ENCODE measurements around the gene TRIM71. TPM values are rescaled to one million over a fixed set of nuclear protein-coding genes. Genes with fewer than 3 reads are reported as not detected.

Gene TRIM71
- total RNA-seq, 3 donors from 2014 or later: not detected

- TF ChIP-seq CTCF (IDR thresholded peaks at IDR 0.05): no peak
- no peak overlapping the region for H3K4me3 ChIP-seq
- DNase-seq (no peak), ATAC-seq (no peak)
- no peaks in the 10 kb centered on the region for H3K36me3 ChIP-seq (ENCODE audit: low read depth)
- no peaks in the 10 kb centered on the region for H3K4me1 ChIP-seq (ENCODE audit: low read depth)
- H3K9me3 ChIP-seq: no peaks in the 10 kb centered on the region
- intact Hi-C loops (cut with DNase I, micrococcal nuclease): no loop called here
These were observed 29.7 kb downstream of the TRIM71 start for GRCh38 chr3:32847528-32847927.

GRCh38 chr3:32848215-32848614 lies 30.4 kb downstream of the TRIM71 start:
- no peak for ATAC-seq
- H3K4me1 ChIP-seq (ENCODE audit: low read depth): no peaks in the 10 kb centered on the region
- H3K36me3 ChIP-seq (ENCODE audit: low read depth): no peaks in the 10 kb centered on the region
- no peak overlapping the region for H3K4me3 ChIP-seq
- intact Hi-C loops (cut with DNase I, micrococcal nuclease): no loop called here
- H3K9me3 ChIP-seq: no peaks in the 10 kb centered on the region
- no peak for DNase-seq
- no peak for TF ChIP-seq CTCF (IDR thresholded peaks at IDR 0.05)

GRCh38 chr3:32849046-32849445 lies 31.2 kb downstream of the TRIM71 start:
- intact Hi-C loops (cut with DNase I, micrococcal nuclease): no loop called here
- no peaks in the 10 kb centered on the region for H3K9me3 ChIP-seq
- H3K4me3 ChIP-seq: no peak overlapping the region
- no peak for TF ChIP-seq CTCF (IDR thresholded peaks at IDR 0.05)
- H3K4me1 ChIP-seq (ENCODE audit: low read depth): no peaks in the 10 kb centered on the region
- no peaks in the 10 kb centered on the region for H3K36me3 ChIP-seq (ENCODE audit: low read depth)
- no peak for ATAC-seq
- no peak for DNase-seq

GRCh38 chr3:32850226-32850625 lies 32.4 kb downstream of the TRIM71 start:
- TF ChIP-seq CTCF (IDR thresholded peaks at IDR 0.05): no peak
- intact Hi-C loops (cut with DNase I, micrococcal nuclease): no loop called here
- ATAC-seq (no peak), DNase-seq (no peak)
- Histone ChIP-seq H3K9me3 (no peaks in the 10 kb centered on the region), H3K4me3 (no peak overlapping the region), H3K4me1 (ENCODE audit: low read depth) (no peaks in the 10 kb centered on the region), H3K36me3 (ENCODE audit: low read depth) (no peaks in the 10 kb centered on the region)

GRCh38 chr3:32850636-32851035 lies 32.8 kb downstream of the TRIM71 start:
- TF ChIP-seq CTCF (IDR thresholded peaks at IDR 0.05): no peak
- intact Hi-C loops (cut with DNase I, micrococcal nuclease): no loop called here
- no peak for ATAC-seq

GRCh38 chr3:32852146-32852545 lies 34.3 kb downstream of the TRIM71 start:
- Histone ChIP-seq H3K36me3 (ENCODE audit: low read depth) (no peaks in the 10 kb centered on the region), H3K4me1 (ENCODE audit: low read depth) (no peaks in the 10 kb centered on the region), H3K9me3 (no peaks in the 10 kb centered on the region), H3K4me3 (no peak overlapping the region)
- no peak for TF ChIP-seq CTCF (IDR thresholded peaks at IDR 0.05)
- DNase-seq: no peak
- no peak for ATAC-seq
- intact Hi-C loops (cut with DNase I, micrococcal nuclease): no loop called here

More at GRCh38 chr3:32850636-32851035, 32.8 kb downstream of the TRIM71 start:
- Histone ChIP-seq H3K4me3 (no peak overlapping the region), H3K36me3 (ENCODE audit: low read depth) (no peaks in the 10 kb centered on the region), H3K4me1 (ENCODE audit: low read depth) (no peaks in the 10 kb centered on the region), H3K9me3 (no peaks in the 10 kb centered on the region)
- DNase-seq: no peak

All from mucosa of descending colon (tissue), 3 donors.